Measurements from ENCODE around the gene CCDC134.

GRCh38 chr22:41820447-41820846 is 20.0 kb downstream of the CCDC134 start:
- no peak for TF ChIP-seq CTCF (optimal IDR thresholded peaks at IDR 0.05 in 1 of 3, IDR thresholded peaks at IDR 0.05 in 1 of 3, conservative IDR thresholded peaks at IDR 0.05 in 1 of 3; ENCODE audit: extremely low read depth in 1 of 3, insufficient read depth in 2 of 3, low read length in 3 of 3)
- TF ChIP-seq EZH2 (IDR thresholded peaks at IDR 0.05; ENCODE audit: low read length): no peak

Data from keratinocyte (primary cell).